Measurements from ENCODE around the gene RCN1. TPM values are rescaled to one million over a fixed set of nuclear protein-coding genes. Genes with fewer than 3 reads are reported as not detected.

RCN1 gene
- total and polyA plus RNA-seq, 4 donors, result 78.7 to 111 (median 84.6) TPM

DNA sequence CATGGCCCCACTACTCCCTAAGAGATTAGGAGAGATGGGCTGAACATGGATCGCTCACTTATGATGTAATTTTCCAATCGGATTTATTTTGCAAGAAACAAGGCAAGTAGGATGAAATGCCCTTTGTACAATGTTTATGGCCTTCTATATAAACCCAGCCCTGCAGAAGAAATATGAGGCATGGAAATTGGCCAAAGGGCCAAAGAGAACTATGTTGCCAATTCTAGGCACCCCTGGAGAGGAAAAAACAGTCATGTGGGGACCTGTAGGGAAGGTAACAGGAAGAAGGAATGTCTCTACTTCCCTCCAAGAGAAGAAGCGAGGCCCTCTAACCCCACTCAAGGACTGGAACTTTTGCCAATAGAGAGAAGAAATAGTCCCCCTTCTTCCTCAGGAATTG is 54.4 kb downstream of the RCN1 start:
- TF ChIP-seq, protein P1, sequence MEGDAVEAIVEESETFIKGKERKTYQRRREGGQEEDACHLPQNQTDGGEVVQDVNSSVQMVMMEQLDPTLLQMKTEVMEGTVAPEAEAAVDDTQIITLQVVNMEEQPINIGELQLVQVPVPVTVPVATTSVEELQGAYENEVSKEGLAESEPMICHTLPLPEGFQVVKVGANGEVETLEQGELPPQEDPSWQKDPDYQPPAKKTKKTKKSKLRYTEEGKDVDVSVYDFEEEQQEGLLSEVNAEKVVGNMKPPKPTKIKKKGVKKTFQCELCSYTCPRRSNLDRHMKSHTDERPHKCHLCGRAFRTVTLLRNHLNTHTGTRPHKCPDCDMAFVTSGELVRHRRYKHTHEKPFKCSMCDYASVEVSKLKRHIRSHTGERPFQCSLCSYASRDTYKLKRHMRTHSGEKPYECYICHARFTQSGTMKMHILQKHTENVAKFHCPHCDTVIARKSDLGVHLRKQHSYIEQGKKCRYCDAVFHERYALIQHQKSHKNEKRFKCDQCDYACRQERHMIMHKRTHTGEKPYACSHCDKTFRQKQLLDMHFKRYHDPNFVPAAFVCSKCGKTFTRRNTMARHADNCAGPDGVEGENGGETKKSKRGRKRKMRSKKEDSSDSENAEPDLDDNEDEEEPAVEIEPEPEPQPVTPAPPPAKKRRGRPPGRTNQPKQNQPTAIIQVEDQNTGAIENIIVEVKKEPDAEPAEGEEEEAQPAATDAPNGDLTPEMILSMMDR (IDR thresholded peaks at IDR 0.05; ENCODE audit: control extremely low read depth, extremely low read depth), result no peak
- H3K27ac ChIP-seq (ENCODE audit: low read depth in 1 of 2, low read length in 1 of 2), result no peak overlapping the region
- H3K9ac ChIP-seq (ENCODE audit: insufficient read depth in 1 of 2, low read length in 2 of 2), result no peak overlapping the region
- H3K36me3 ChIP-seq (ENCODE audit: control insufficient read depth in 4 of 4, insufficient read depth in 4 of 4, low read length in 4 of 4), result no peaks in the 10 kb centered on the region
- WGBS, 2 donors, result 88% methylated on average over 3 of the region's 3 CpGs
- H3K4me1 ChIP-seq (ENCODE audit: control insufficient read depth in 5 of 5, insufficient read depth in 5 of 5, low read length in 5 of 5), result no peaks in the 10 kb centered on the region
- no peaks in the 10 kb centered on the region for H3K9me3 ChIP-seq (ENCODE audit: control insufficient read depth in 4 of 4, insufficient read depth in 3 of 4, low read length in 3 of 4)
- no peak for ATAC-seq (ENCODE audit: insufficient read depth, low FRiP score)
- no peaks in the 10 kb centered on the region for H3K27me3 ChIP-seq (ENCODE audit: control insufficient read depth in 3 of 3, insufficient read depth in 3 of 3, low read length in 2 of 3)
- DNase-seq, result no peak
- no peak overlapping the region for H3K4me3 ChIP-seq

DNA sequence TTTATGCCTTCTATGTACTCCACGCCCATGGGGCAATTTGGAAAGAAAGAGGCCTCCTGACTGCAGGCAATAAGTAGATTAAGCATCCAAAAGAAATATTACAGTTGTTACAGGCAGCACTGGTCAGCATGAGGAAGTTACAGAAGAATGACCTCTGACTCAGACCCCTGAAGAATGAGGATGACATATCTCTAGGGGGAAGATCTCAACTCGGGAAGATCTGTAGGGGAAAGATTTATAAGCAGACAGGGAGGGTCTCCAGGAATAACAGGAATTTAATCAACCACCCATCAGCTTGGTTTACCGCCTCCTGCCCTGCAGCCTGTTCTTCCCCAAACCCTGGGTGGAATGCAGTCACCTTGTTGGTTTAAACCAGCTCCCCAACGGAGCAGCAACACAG is 58.0 kb downstream of the RCN1 start:
- no peak for ATAC-seq (ENCODE audit: insufficient read depth, low FRiP score)
- H3K4me3 ChIP-seq, result no peak overlapping the region
- no peaks in the 10 kb centered on the region for H3K36me3 ChIP-seq (ENCODE audit: control insufficient read depth in 4 of 4, insufficient read depth in 4 of 4, low read length in 4 of 4)
- H3K27me3 ChIP-seq (ENCODE audit: control insufficient read depth in 3 of 3, insufficient read depth in 3 of 3, low read length in 2 of 3), result no peaks in the 10 kb centered on the region
- TF ChIP-seq, protein P1 (IDR thresholded peaks at IDR 0.05; ENCODE audit: control extremely low read depth, extremely low read depth), result no peak
- no peak for DNase-seq
- WGBS, 2 donors, result 77 to 81% methylated on average over 4 of the region's 4 CpGs
- H3K9ac ChIP-seq (ENCODE audit: insufficient read depth in 1 of 2, low read length in 2 of 2), result no peak overlapping the region
- no peaks in the 10 kb centered on the region for H3K4me1 ChIP-seq (ENCODE audit: control insufficient read depth in 5 of 5, insufficient read depth in 5 of 5, low read length in 5 of 5)
- H3K27ac ChIP-seq (ENCODE audit: low read depth in 1 of 2, low read length in 1 of 2), result no peak overlapping the region
- H3K9me3 ChIP-seq (ENCODE audit: control insufficient read depth in 4 of 4, insufficient read depth in 3 of 4, low read length in 3 of 4), result no peaks in the 10 kb centered on the region

DNA sequence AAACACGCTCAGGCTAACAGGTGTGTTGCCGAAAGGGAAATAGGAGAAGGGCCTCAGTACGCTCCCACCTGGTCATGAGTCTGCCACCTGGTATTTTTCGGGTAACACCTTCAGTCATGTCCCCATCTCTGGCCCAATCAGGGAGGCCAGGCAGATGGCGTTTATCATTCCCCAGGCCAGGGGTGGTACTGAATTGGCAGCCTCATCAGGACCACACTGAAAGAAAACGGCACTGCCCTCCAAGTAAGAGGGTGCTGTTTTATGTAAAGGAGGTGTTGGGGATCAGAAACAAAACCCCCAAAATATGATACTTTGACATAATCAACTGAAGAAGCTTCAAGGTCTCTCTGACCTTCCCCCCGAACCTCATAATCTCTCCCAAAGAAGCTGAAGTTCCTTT is 58.9 kb downstream of the RCN1 start:
- DNase-seq (no peak), ATAC-seq (ENCODE audit: insufficient read depth, low FRiP score) (no peak)
- Histone ChIP-seq H3K36me3 (ENCODE audit: control insufficient read depth in 4 of 4, insufficient read depth in 4 of 4, low read length in 4 of 4) (no peaks in the 10 kb centered on the region), H3K9me3 (ENCODE audit: control insufficient read depth in 4 of 4, insufficient read depth in 3 of 4, low read length in 3 of 4) (no peaks in the 10 kb centered on the region), H3K27ac (ENCODE audit: low read depth in 1 of 2, low read length in 1 of 2) (no peak overlapping the region), H3K4me3 (no peak overlapping the region), H3K9ac (ENCODE audit: insufficient read depth in 1 of 2, low read length in 2 of 2) (no peak overlapping the region), H3K27me3 (ENCODE audit: control insufficient read depth in 3 of 3, insufficient read depth in 3 of 3, low read length in 2 of 3) (no peaks in the 10 kb centered on the region), H3K4me1 (ENCODE audit: control insufficient read depth in 5 of 5, insufficient read depth in 5 of 5, low read length in 5 of 5) (peaks cover 0 to 4% (median 0%) of the 10 kb centered on the region in 5 donors)
- TF ChIP-seq, protein P1 (IDR thresholded peaks at IDR 0.05; ENCODE audit: control extremely low read depth, extremely low read depth), result no peak
- 91 to 93% methylated on average over 7 of the region's 7 CpGs for WGBS, 2 donors

DNA sequence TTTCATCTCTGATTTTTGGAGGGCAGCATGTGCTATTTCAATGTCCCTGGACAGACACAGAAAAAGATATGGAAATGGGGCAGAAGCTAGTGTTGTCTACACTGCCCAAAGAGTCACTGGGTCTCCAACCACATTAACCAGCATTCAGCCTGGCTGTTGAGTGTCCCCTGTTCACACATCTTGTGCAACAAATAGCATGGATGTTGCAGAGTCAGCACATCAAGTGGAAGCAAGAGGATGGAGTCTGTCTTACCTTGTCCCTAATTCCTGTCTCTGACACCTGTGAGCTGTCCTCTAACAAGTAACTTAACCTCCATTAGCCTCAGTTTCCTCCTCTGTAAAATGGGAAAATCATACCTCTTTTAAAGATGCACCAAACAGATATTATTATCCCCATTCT is 60.2 kb downstream of the RCN1 start:
- H3K4me1 ChIP-seq (ENCODE audit: control insufficient read depth in 5 of 5, insufficient read depth in 5 of 5, low read length in 5 of 5), result peaks cover 0 to 4% (median 0%) of the 10 kb centered on the region in 5 donors
- TF ChIP-seq, protein P1 (IDR thresholded peaks at IDR 0.05; ENCODE audit: control extremely low read depth, extremely low read depth), result no peak
- no peak overlapping the region for H3K4me3 ChIP-seq
- H3K9me3 ChIP-seq (ENCODE audit: control insufficient read depth in 4 of 4, insufficient read depth in 3 of 4, low read length in 3 of 4), result peaks cover 0 to 2% (median 0%) of the 10 kb centered on the region in 4 donors
- H3K9ac ChIP-seq (ENCODE audit: insufficient read depth in 1 of 2, low read length in 2 of 2), result no peak overlapping the region
- ATAC-seq (ENCODE audit: insufficient read depth, low FRiP score) (no peak), DNase-seq (no peak)
- H3K27ac ChIP-seq (ENCODE audit: low read depth in 1 of 2, low read length in 1 of 2), result no peak overlapping the region
- no peaks in the 10 kb centered on the region for H3K36me3 ChIP-seq (ENCODE audit: control insufficient read depth in 4 of 4, insufficient read depth in 4 of 4, low read length in 4 of 4)
- H3K27me3 ChIP-seq (ENCODE audit: control insufficient read depth in 3 of 3, insufficient read depth in 3 of 3, low read length in 2 of 3), result no peaks in the 10 kb centered on the region
